ENCODE data around the gene NUP62.

- TF ChIP-seq EZH2 (IDR thresholded peaks at IDR 0.05; ENCODE audit: insufficient read depth, poor library complexity, severe bottlenecking) (no peak), EZH2phosphoT487 (IDR thresholded peaks at IDR 0.05; ENCODE audit: insufficient read depth, low read depth) (no peak)
These were observed 3.8 kb downstream of the NUP62 start for GRCh38 chr19:49925486-49925885.

Data from GM23248 (cell line).